ENCODE results near the gene ATP6V0E2. TPM values are rescaled to one million over a fixed set of nuclear protein-coding genes. Genes with fewer than 3 reads are reported as not detected.

ATP6V0E2 gene
- total and polyA plus RNA-seq, 10 donors: 19.3 to 35.4 (median 28.7) TPM

DNA sequence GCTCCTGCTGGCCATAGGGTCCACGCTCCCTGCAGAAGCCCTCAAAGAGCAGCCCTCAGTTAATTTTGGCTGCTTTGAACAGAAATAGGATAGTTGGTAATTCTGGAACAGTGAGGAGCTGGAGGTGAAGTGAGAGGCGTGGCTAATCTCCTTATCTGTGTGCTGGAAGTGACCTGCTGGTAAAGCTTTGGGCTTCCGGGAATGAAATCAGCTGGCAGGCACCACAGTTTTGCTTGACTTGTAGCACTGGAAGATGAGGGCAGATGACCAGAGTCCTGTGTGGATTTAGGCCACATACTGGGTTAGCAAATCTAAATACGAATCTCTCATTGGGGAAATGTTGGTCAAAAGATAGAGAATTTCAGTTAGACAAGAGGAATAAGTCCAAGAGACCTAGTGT lies 10.2 kb downstream of the ATP6V0E2 start:
- TF ChIP-seq POLR2AphosphoS5 (IDR thresholded peaks at IDR 0.05): no peak
- TF ChIP-seq, protein P1, sequence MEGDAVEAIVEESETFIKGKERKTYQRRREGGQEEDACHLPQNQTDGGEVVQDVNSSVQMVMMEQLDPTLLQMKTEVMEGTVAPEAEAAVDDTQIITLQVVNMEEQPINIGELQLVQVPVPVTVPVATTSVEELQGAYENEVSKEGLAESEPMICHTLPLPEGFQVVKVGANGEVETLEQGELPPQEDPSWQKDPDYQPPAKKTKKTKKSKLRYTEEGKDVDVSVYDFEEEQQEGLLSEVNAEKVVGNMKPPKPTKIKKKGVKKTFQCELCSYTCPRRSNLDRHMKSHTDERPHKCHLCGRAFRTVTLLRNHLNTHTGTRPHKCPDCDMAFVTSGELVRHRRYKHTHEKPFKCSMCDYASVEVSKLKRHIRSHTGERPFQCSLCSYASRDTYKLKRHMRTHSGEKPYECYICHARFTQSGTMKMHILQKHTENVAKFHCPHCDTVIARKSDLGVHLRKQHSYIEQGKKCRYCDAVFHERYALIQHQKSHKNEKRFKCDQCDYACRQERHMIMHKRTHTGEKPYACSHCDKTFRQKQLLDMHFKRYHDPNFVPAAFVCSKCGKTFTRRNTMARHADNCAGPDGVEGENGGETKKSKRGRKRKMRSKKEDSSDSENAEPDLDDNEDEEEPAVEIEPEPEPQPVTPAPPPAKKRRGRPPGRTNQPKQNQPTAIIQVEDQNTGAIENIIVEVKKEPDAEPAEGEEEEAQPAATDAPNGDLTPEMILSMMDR (IDR thresholded peaks at IDR 0.05 in 8 of 11, conservative IDR thresholded peaks at IDR 0.05 in 3 of 11): no peak
- TF ChIP-seq POLR2A (IDR thresholded peaks at IDR 0.05): no peak
- Histone ChIP-seq H3K27ac (no peak overlapping the region), H3K4me3 (no peak overlapping the region), H3K4me1 (peaks cover 4 to 33% (median 11%) of the 10 kb centered on the region in 6 donors), H3K9me3 (no peaks in the 10 kb centered on the region), H3K27me3 (replicated peaks in 1 of 7) (no peaks in the 10 kb centered on the region), H3K36me3 (peaks cover 0 to 22% (median 6%) of the 10 kb centered on the region in 6 donors)
- intact Hi-C loops (cut with DNase I; ENCODE audit: low total_unique reads): no loop called here
- DNase-seq: no peak
- WGBS, 5 donors: 86 to 95% (median 91%) methylated on average over 4 of the region's 4 CpGs

DNA sequence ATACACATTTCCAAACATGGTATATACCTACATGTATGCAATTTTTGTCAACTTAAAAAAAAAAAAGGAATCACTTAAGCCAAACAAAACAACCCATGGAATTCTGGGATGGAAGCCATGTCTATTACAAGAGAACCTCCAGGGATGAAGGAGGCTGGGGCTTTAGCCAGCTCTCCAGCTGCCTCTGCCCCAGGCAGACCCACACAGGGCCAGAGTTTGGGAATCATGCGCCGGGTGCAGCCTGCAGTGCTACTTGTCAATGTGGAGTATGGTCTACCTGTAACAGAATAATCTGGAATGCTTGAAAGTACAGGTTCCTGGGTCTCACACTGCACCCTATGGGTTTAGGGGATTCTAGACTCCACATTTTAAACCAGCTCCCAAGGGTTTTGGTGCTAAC lies 10.8 kb downstream of the ATP6V0E2 start:
- no peaks in the 10 kb centered on the region for H3K27me3 ChIP-seq (replicated peaks in 1 of 7)
- DNase-seq: no peak
- H3K4me1 ChIP-seq: peaks cover 4 to 33% (median 11%) of the 10 kb centered on the region in 6 donors
- peaks cover 0 to 17% (median 3%) of the 10 kb centered on the region in 6 donors for H3K36me3 ChIP-seq
- H3K27ac ChIP-seq: no peak overlapping the region
- intact Hi-C loops (cut with DNase I; ENCODE audit: low total_unique reads): no loop called here
- H3K4me3 ChIP-seq: no peak overlapping the region
- TF ChIP-seq POLR2AphosphoS5 (IDR thresholded peaks at IDR 0.05): no peak
- TF ChIP-seq, protein P1 (IDR thresholded peaks at IDR 0.05 in 8 of 11, conservative IDR thresholded peaks at IDR 0.05 in 3 of 11): no peak
- TF ChIP-seq POLR2A (IDR thresholded peaks at IDR 0.05): no peak
- 95 to 100% (median 100%) methylated on average over 2 of the region's 2 CpGs for whole genome bisulfite sequencing, 5 donors
- no peaks in the 10 kb centered on the region for H3K9me3 ChIP-seq

DNA sequence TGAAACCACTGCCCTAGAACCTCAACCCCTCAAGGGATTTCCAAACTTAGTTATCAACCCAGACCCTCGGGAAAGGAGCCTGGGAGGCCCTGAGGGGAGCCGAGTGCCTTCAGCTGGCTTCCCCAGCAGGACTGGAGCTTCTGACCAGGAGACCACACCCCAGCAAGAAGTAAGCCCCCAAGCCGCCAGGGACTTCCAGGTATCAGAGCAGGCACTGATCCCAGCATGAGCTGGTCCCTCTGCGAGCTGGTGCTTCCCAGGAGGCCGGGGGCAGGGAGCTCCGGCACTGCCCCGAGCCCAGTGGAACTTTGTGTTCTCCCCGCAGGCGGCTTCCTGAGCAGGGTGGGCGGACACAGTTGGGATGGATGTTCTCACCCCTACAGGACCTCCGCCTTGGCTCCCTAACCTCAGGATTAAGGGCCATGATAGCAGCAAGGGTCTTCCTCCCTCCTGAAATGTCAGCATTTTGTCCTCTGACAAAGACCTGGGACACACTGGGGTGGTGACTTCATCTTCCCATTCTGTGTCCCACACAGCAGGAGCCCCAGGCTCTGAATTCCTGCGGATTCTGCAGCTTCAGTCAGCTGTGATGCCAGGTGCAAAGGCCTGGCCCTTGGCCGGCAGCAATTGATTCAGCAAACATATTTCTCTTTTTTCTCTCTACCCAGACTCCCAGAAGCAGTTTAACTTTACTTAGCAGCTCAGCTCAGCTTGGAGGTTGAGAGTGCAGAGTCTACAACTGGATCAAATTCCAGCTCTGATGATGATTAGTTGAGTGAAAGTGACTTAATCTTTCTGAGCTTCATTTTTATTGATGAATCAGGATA lies 11.6 kb downstream of the ATP6V0E2 start:
- Histone ChIP-seq H3K27me3 (replicated peaks in 1 of 7) (no peaks in the 10 kb centered on the region), H3K36me3 (peaks cover 0 to 9% (median 0%) of the 10 kb centered on the region in 6 donors), H3K9me3 (no peaks in the 10 kb centered on the region), H3K4me1 (peaks cover 4 to 33% (median 11%) of the 10 kb centered on the region in 6 donors), H3K4me3 (no peak overlapping the region), H3K27ac (no peak overlapping the region)
- no peak for DNase-seq
- intact Hi-C loops (cut with DNase I; ENCODE audit: low total_unique reads): no loop called here
- 79 to 88% (median 84%) methylated on average over 10 to 13 of the region's 13 CpGs for WGBS, 5 donors
- TF ChIP-seq POLR2A (IDR thresholded peaks at IDR 0.05) (no peak), POLR2AphosphoS5 (IDR thresholded peaks at IDR 0.05) (no peak)
- TF ChIP-seq, protein P1 (IDR thresholded peaks at IDR 0.05 in 8 of 11, conservative IDR thresholded peaks at IDR 0.05 in 3 of 11): no peak

DNA sequence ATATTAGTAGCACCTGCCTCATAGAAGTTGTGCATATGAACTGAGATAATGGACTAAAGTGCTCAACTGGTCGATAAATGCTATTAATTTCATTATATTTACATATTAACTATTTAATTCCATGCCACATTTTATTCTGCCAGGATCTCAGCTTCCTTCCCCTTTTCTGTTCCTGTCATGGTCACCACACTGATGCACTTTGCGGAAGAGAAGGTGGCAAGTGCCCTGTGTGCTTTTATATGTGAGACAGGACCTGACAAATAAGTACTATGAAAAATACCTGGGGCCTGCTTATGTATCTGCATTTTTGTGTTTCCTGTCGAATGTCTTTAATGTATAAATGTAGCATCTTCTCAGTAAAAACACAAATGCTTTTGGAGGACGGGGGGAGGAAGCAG lies 12.2 kb downstream of the ATP6V0E2 start:
- Histone ChIP-seq H3K36me3 (peaks cover 0 to 2% (median 0%) of the 10 kb centered on the region in 6 donors), H3K27me3 (replicated peaks in 1 of 7) (no peaks in the 10 kb centered on the region), H3K4me3 (no peak overlapping the region), H3K4me1 (peaks cover 4 to 33% (median 11%) of the 10 kb centered on the region in 6 donors), H3K27ac (no peak overlapping the region), H3K9me3 (no peaks in the 10 kb centered on the region)
- no peak for TF ChIP-seq POLR2AphosphoS5 (IDR thresholded peaks at IDR 0.05)
- DNase-seq: no peak
- 47 to 60% (median 50%) methylated on average over 4 of the region's 4 CpGs for WGBS, 5 donors
- intact Hi-C loops (cut with DNase I; ENCODE audit: low total_unique reads): no loop called here
